Bronchial epithelial cell (primary cell): ENCODE measurements around the gene DCLRE1B. TPM values are rescaled to one million over a fixed set of nuclear protein-coding genes. Genes with fewer than 3 reads are reported as not detected.

ENCODE experiments used
- DNase-seq: peaks from one replicate; pipeline ENCODE4 v3.0.0-alpha.2; 2010; ENCODE audit warnings: low read depth
- FAIRE-seq: peaks from 2 replicates; lab custom pipeline; 2011; peaks lifted over from hg19 to GRCh38; lab: Jason Lieb, UNC
- H3K27me3 ChIP-seq: 2 replicates; pipeline ENCODE4 v1.5.1; 2011; ENCODE audit warnings: low read length; ENCODE audit not compliant: control insufficient read depth, insufficient read depth
- H3K36me3 ChIP-seq: 2 replicates; pipeline ENCODE4 v1.5.1; 2011; ENCODE audit warnings: low read length; ENCODE audit not compliant: control insufficient read depth, insufficient read depth
- H3K4me3 ChIP-seq: 2 replicates; pipeline ENCODE4 v1.5.1; 2011; ENCODE audit warnings: mild to moderate bottlenecking, low read depth, low read length, control low read depth
- total RNA-seq: library from RNA; depleted of rRNA; stranded (reverse); fragments of >200 nt; gene quantifications from 2 replicates; pipeline ENCODE4 v1.2.1, GENCODE V29; 2014
- TF ChIP-seq, protein P1 (sequence below): IDR thresholded peaks from 2 replicates; pipeline ENCODE4 v1.5.1; 2011; ENCODE audit warnings: mild to moderate bottlenecking, moderate library complexity, low read length, control low read depth, inconsistent platforms; ENCODE audit not compliant: insufficient read depth, severe bottlenecking

The DCLRE1B gene
- total RNA-seq, 1 donor from 2014 or later, result 0.79 TPM

DNA sequence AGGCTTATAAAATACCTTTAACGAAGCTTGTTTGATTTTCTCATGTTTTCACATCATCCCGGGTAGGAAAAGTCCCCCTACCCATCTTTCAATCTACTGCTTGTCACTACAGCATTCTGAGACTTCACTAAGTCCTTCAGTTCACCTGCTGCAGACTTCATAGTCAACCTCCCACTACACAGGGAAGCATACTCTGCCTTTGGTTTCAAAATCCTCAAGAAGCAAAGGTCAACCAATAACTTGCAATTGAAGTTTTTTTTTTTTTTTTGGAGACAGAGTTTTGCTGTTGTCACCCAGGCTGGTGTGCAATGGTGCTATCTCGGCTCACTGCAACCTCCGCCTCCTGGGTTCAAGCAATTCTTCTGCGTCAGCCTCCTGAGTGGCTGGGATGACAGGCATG lies 28.9 kb upstream of the DCLRE1B start:
- DNase-seq (no peak), FAIRE-seq (no peak)
- no peaks in the 10 kb centered on the region for H3K27me3 ChIP-seq
- TF ChIP-seq, protein P1, sequence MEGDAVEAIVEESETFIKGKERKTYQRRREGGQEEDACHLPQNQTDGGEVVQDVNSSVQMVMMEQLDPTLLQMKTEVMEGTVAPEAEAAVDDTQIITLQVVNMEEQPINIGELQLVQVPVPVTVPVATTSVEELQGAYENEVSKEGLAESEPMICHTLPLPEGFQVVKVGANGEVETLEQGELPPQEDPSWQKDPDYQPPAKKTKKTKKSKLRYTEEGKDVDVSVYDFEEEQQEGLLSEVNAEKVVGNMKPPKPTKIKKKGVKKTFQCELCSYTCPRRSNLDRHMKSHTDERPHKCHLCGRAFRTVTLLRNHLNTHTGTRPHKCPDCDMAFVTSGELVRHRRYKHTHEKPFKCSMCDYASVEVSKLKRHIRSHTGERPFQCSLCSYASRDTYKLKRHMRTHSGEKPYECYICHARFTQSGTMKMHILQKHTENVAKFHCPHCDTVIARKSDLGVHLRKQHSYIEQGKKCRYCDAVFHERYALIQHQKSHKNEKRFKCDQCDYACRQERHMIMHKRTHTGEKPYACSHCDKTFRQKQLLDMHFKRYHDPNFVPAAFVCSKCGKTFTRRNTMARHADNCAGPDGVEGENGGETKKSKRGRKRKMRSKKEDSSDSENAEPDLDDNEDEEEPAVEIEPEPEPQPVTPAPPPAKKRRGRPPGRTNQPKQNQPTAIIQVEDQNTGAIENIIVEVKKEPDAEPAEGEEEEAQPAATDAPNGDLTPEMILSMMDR, result no peak
- H3K36me3 ChIP-seq, result no peaks in the 10 kb centered on the region
- H3K4me3 ChIP-seq, result no peak overlapping the region

DNA sequence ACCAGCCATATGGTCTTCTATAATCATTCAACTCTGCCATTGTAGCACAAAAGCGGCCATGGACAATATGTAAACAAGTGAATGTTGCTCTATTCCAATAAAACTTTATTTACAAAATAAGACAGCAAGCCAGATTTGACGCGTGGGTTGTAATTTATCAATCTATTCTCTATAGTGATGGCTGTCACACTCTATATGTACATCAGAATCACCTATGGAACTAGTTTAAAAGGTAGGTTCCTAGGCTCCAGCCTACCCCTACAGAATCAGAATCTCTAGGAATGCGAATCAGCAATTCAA lies 25.4 kb upstream of the DCLRE1B start:
- TF ChIP-seq, protein P1, result no peak
- DNase-seq (no peak), FAIRE-seq (no peak)
- Histone ChIP-seq H3K27me3 (no peaks in the 10 kb centered on the region), H3K4me3 (no peak overlapping the region), H3K36me3 (no peaks in the 10 kb centered on the region)

- FAIRE-seq, result no peak
- Histone ChIP-seq H3K27me3 (no peaks in the 10 kb centered on the region), H3K4me3 (no peak overlapping the region), H3K36me3 (no peaks in the 10 kb centered on the region)
- TF ChIP-seq, protein P1, result no peak
- no peak for DNase-seq
Observed at GRCh38 chr1:113881661-113882060, 23.5 kb upstream of the DCLRE1B start.

GRCh38 chr1:113886417-113887401 lies 18.4 kb upstream of the DCLRE1B start:
- no peak for DNase-seq
- no peak for FAIRE-seq
- no peaks in the 10 kb centered on the region for H3K36me3 ChIP-seq
- TF ChIP-seq, protein P1, result no peak
- H3K27me3 ChIP-seq, result no peaks in the 10 kb centered on the region
- no peak overlapping the region for H3K4me3 ChIP-seq

GRCh38 chr1:113887402-113888175 lies 17.5 kb upstream of the DCLRE1B start, which contains the start of gene BCL2L15:
TSS of gene BCL2L15 (minus strand) at chr1:113887581. CDS start at chr1:113887375, 206 bp downstream.
- H3K36me3 ChIP-seq, result no peaks in the 10 kb centered on the region
- no peaks in the 10 kb centered on the region for H3K27me3 ChIP-seq
- no peak within 1 kb of the TSS for H3K4me3 ChIP-seq
- no peak for FAIRE-seq
- peak; percentile 32 for DNase-seq
- TF ChIP-seq, protein P1, result no peak
